HEK293 (cell line): Measurements from ENCODE around the gene CDC42SE2.

Experiments
- CTCF ChIA-PET: fragments of 350-600 bp; formaldehyde crosslinking; extraction: SDS; loops from one replicate; lab custom pipeline; 2021; ENCODE audit warnings: antibody characterized with exemption; lab: Yijun Ruan, JAX
- POLR2A ChIA-PET: fragments of 300-600 bp; formaldehyde crosslinking; extraction: SDS; loops from one replicate; lab custom pipeline; 2020; ENCODE audit warnings: antibody characterized with exemption, inconsistent platforms; lab: Yijun Ruan, JAX
- H3K27ac ChIP-seq: fragments of 200-500 bp; sonication (Bioruptor generic); 2 replicates; pipeline ENCODE4 v1.5.1; 2014; ENCODE audit warnings: low read depth, low read length, control low read depth, inconsistent platforms; ENCODE audit errors: extremely low read depth
- H3K36me3 ChIP-seq, 2 experiments: fragments of 200-500 bp in 1 of 2; sonication (Bioruptor generic) in 1 of 2; 1 replicate in 1 of 2; 2 replicates in 1 of 2; pipeline ENCODE4 v1.5.1; 2014 to 2017; ENCODE audit warnings: inconsistent platforms in 2 of 2, low read length in 2 of 2; ENCODE audit not compliant: control insufficient read depth in 2 of 2, insufficient read depth in 1 of 2
- H3K4me1 ChIP-seq: fragments of 200-500 bp; sonication (Bioruptor generic); 2 replicates; pipeline ENCODE4 v1.5.1; 2014; ENCODE audit warnings: mild to moderate bottlenecking, low read length, inconsistent platforms; ENCODE audit not compliant: control insufficient read depth, insufficient read depth
- H3K4me3 ChIP-seq: 2 replicates; pipeline ENCODE4 v1.5.1; 2011; ENCODE audit warnings: low read depth, mild to moderate bottlenecking, control low read depth, low read length, moderate library complexity
- H3K9me3 ChIP-seq: fragments of 200-500 bp; sonication (Bioruptor generic); 2 replicates; pipeline ENCODE4 v1.5.1; 2014; ENCODE audit warnings: low read depth, low read length, inconsistent platforms; ENCODE audit not compliant: control insufficient read depth, insufficient read depth
- KLF8 ChIP-seq: fragments of 450-650 bp; formaldehyde crosslinking; IDR thresholded peaks from 2 replicates; pipeline ENCODE4 v1.5.1; 2016; ENCODE audit warnings: missing biosample characterization, missing genetic modification characterization
- ZNF223 ChIP-seq: fragments of 450-650 bp; formaldehyde crosslinking; IDR thresholded peaks from 2 replicates; pipeline ENCODE4 v1.5.1; 2016; ENCODE audit warnings: missing biosample characterization, missing genetic modification characterization
- ZNF416 ChIP-seq: fragments of 450-650 bp; formaldehyde crosslinking; IDR thresholded peaks from 2 replicates; pipeline ENCODE4 v1.5.1; 2016; ENCODE audit warnings: missing biosample characterization, missing genetic modification characterization
- ZNF510 ChIP-seq: fragments of 450-650 bp; formaldehyde crosslinking; IDR thresholded peaks from 2 replicates; pipeline ENCODE4 v1.5.1; 2018; ENCODE audit warnings: mild to moderate bottlenecking, missing genetic modification characterization, missing biosample characterization; ENCODE audit not compliant: insufficient replicate concordance
- TF ChIP-seq, protein P1 (sequence below): fragments of 450-650 bp; formaldehyde crosslinking; conservative IDR thresholded peaks from 2 replicates; pipeline ENCODE4 v1.5.1; 2016; ENCODE audit warnings: low read depth, missing biosample characterization, missing genetic modification characterization
- TF ChIP-seq, protein P2 (sequence below): fragments of 450-650 bp; formaldehyde crosslinking; IDR thresholded peaks from 2 replicates; pipeline ENCODE4 v1.5.1; 2017; ENCODE audit warnings: missing biosample characterization, missing genetic modification characterization
- TF ChIP-seq, protein P3 (sequence below): fragments of 450-650 bp; formaldehyde crosslinking; IDR thresholded peaks from 2 replicates; pipeline ENCODE4 v1.5.1; 2016; ENCODE audit warnings: missing biosample characterization, missing genetic modification characterization
- TF ChIP-seq, protein P4 (sequence below): fragments of 450-650 bp; formaldehyde crosslinking; IDR thresholded peaks from 2 replicates; pipeline ENCODE4 v1.5.1; 2017; ENCODE audit warnings: missing biosample characterization, missing genetic modification characterization

Gene CDC42SE2

DNA sequence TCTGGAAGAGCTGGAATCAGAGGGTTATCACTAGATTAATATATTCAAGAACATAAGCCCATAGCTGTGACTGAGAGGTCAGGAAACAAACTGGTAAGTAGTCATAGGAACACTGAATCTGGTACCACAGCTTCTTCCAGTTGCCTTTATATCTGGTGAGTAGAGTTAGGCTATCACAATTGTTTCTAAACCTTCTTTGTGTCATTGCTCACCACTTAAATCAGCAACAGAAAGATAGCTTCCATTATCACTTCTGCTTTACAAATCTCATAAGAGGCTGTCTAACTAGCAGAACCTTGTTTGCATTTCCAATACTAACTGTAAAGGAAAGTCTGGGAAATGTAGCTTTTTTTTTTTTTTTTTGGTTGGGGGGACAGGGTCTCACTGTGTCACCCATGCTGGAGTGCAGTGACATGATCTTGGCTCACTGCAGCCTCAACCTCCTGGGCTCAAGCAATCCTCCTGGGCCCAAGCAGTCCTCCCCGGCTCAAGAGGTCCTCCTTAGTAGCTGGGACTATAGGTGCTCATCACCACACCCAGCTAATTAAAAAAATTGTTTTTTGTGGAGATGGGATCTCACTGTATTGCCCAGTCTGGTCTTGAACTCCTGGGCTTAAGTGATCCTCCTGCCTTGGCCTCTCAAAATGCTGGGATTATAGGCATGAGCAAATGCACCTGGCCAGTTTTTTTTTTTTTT lies 22.0 kb downstream of the CDC42SE2 start (continued):
- TF ChIP-seq, protein P1, sequence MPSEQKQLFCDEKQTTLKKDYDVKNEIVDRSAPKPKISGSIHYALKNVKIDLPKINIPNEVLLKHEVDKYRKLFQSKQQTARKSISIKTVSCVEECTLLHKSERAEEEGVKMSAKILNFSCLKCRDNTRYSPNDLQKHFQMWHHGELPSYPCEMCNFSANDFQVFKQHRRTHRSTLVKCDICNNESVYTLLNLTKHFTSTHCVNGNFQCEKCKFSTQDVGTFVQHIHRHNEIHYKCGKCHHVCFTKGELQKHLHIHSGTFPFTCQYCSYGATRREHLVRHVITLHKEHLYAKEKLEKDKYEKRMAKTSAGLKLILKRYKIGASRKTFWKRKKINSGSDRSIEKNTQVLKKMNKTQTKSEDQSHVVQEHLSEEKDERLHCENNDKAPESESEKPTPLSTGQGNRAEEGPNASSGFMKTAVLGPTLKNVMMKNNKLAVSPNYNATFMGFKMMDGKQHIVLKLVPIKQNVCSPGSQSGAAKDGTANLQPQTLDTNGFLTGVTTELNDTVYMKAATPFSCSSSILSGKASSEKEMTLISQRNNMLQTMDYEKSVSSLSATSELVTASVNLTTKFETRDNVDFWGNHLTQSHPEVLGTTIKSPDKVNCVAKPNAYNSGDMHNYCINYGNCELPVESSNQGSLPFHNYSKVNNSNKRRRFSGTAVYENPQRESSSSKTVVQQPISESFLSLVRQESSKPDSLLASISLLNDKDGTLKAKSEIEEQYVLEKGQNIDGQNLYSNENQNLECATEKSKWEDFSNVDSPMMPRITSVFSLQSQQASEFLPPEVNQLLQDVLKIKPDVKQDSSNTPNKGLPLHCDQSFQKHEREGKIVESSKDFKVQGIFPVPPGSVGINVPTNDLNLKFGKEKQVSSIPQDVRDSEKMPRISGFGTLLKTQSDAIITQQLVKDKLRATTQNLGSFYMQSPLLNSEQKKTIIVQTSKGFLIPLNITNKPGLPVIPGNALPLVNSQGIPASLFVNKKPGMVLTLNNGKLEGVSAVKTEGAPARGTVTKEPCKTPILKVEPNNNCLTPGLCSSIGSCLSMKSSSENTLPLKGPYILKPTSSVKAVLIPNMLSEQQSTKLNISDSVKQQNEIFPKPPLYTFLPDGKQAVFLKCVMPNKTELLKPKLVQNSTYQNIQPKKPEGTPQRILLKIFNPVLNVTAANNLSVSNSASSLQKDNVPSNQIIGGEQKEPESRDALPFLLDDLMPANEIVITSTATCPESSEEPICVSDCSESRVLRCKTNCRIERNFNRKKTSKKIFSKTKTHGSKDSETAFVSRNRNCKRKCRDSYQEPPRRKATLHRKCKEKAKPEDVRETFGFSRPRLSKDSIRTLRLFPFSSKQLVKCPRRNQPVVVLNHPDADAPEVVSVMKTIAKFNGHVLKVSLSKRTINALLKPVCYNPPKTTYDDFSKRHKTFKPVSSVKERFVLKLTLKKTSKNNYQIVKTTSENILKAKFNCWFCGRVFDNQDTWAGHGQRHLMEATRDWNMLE (tag by site-specific recombination), result no peak

- Histone ChIP-seq H3K4me3 (no peak overlapping the region), H3K9me3 (no peaks in the 10 kb centered on the region), H3K27ac (no peak overlapping the region), H3K36me3 (peaks cover 0 to 5% of the 10 kb centered on the region in 2 experiments; a peak in 1 of 3 replicates), H3K4me1 (peaks cover under 1% of the 10 kb centered on the region; the same call in 1 of the 2 replicates)
- POLR2A ChIA-PET, result interaction anchor here (0.7 kb wide), 1 partner anchor 9 kb away, joined by 3 read pairs; no protein-coding TSS in a partner anchor
- TF ChIP-seq, protein P2, sequence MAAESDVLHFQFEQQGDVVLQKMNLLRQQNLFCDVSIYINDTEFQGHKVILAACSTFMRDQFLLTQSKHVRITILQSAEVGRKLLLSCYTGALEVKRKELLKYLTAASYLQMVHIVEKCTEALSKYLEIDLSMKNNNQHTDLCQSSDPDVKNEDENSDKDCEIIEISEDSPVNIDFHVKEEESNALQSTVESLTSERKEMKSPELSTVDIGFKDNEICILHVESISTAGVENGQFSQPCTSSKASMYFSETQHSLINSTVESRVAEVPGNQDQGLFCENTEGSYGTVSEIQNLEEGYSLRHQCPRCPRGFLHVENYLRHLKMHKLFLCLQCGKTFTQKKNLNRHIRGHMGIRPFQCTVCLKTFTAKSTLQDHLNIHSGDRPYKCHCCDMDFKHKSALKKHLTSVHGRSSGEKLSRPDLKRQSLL, result no peak
- TF ChIP-seq, protein P3, sequence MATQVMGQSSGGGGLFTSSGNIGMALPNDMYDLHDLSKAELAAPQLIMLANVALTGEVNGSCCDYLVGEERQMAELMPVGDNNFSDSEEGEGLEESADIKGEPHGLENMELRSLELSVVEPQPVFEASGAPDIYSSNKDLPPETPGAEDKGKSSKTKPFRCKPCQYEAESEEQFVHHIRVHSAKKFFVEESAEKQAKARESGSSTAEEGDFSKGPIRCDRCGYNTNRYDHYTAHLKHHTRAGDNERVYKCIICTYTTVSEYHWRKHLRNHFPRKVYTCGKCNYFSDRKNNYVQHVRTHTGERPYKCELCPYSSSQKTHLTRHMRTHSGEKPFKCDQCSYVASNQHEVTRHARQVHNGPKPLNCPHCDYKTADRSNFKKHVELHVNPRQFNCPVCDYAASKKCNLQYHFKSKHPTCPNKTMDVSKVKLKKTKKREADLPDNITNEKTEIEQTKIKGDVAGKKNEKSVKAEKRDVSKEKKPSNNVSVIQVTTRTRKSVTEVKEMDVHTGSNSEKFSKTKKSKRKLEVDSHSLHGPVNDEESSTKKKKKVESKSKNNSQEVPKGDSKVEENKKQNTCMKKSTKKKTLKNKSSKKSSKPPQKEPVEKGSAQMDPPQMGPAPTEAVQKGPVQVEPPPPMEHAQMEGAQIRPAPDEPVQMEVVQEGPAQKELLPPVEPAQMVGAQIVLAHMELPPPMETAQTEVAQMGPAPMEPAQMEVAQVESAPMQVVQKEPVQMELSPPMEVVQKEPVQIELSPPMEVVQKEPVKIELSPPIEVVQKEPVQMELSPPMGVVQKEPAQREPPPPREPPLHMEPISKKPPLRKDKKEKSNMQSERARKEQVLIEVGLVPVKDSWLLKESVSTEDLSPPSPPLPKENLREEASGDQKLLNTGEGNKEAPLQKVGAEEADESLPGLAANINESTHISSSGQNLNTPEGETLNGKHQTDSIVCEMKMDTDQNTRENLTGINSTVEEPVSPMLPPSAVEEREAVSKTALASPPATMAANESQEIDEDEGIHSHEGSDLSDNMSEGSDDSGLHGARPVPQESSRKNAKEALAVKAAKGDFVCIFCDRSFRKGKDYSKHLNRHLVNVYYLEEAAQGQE, result no peak
- TF ChIP-seq, protein P4, sequence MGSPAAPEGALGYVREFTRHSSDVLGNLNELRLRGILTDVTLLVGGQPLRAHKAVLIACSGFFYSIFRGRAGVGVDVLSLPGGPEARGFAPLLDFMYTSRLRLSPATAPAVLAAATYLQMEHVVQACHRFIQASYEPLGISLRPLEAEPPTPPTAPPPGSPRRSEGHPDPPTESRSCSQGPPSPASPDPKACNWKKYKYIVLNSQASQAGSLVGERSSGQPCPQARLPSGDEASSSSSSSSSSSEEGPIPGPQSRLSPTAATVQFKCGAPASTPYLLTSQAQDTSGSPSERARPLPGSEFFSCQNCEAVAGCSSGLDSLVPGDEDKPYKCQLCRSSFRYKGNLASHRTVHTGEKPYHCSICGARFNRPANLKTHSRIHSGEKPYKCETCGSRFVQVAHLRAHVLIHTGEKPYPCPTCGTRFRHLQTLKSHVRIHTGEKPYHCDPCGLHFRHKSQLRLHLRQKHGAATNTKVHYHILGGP, result no peak
- CTCF ChIA-PET, result interaction anchor here (1.0 to 1.3 kb wide), 2 partner anchors 21 to 96 kb away, joined by 4 read pairs; no protein-coding TSS in a partner anchor
Measured at GRCh38 chr5:131286400-131286715, 22.5 kb downstream of the CDC42SE2 start.

DNA sequence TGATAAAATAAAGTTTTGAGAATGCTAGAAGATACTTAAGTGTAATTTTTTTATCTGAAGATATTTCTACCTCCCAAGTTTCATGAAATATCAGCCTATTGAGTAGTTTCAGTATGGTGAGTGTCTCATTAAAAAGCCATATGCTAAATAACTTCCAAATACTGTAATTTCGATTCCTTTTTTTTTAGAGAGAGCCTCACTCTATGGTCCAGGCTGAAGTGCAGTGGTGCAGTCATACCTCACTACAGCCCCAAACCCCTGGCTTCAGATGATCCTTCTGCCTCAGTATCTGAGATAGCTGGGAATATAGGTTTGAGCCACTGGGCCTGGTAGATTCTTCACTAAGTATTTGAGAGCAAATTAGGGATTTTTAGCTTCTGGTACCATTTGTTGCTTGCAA lies 24.5 kb downstream of the CDC42SE2 start:
- peaks cover 0 to 5% of the 10 kb centered on the region in 2 experiments; a peak in 1 of 3 replicates for H3K36me3 ChIP-seq
- no peak overlapping the region for H3K4me3 ChIP-seq
- H3K27ac ChIP-seq, result no peak overlapping the region
- ChIA-PET CTCF (interaction anchor here (3.6 kb wide), 1 partner anchor 94 kb away, joined by 12 read pairs; no protein-coding TSS in a partner anchor), POLR2A (no interaction called here)
- H3K9me3 ChIP-seq, result no peaks in the 10 kb centered on the region
- TF ChIP-seq ZNF416 (no peak), ZNF223 (tag by site-specific recombination) (no peak), ZNF510 (tag by site-specific recombination) (no peak), KLF8 (tag by site-specific recombination) (no peak)
- TF ChIP-seq, all 188 proteins: peak for 0
- H3K4me1 ChIP-seq, result no peaks in the 10 kb centered on the region
